Thoracic aorta (tissue), 2 donors: ENCODE measurements around the gene DCT. TPM values are rescaled to one million over a fixed set of nuclear protein-coding genes. Genes with fewer than 3 reads are reported as not detected.
"Not testable (repeated sequence)": the region's sequence is repeated elsewhere in the genome, so short reads cannot be mapped to it uniquely, and the experiment has no call there.

Experiments used
- ATAC-seq: fragments of 150-250 bp; one replicate; pipeline ENCODE4 v1.8.0; 2017; ENCODE audit warnings: low read depth; ENCODE audit not compliant: insufficient number of reproducible peaks, low FRiP score
- DNase-seq: peaks from one replicate; pipeline ENCODE4 v3.0.0-alpha.2; 2020; ENCODE audit warnings: low spot score
- H3K27ac ChIP-seq, 2 donors: fragments of 200-600 bp; sonication (generic); 1 replicate in 1 of 2; 2 replicates in 1 of 2; pipeline ENCODE4 v1.5.1; 2016; ENCODE audit warnings: mild to moderate bottlenecking in 2 of 2, moderate library complexity in 2 of 2
- H3K27me3 ChIP-seq: fragments of 200-600 bp; sonication (generic); replicated peaks from 2 replicates; pipeline ENCODE4 v1.6.0; 2016; ENCODE audit warnings: mild to moderate bottlenecking; ENCODE audit not compliant: insufficient read depth
- H3K36me3 ChIP-seq: fragments of 200-600 bp; sonication (generic); one replicate; pipeline ENCODE4 v1.5.1; 2016
- H3K4me1 ChIP-seq, 2 donors: fragments of 200-600 bp; sonication (generic); 1 replicate in 1 of 2; 2 replicates in 1 of 2; pipeline versions ENCODE4 v1.5.1 to v1.6.0; 2016; ENCODE audit warnings: low read depth in 2 of 2, mild to moderate bottlenecking in 1 of 2; ENCODE audit not compliant: control insufficient read depth in 1 of 2
- H3K4me3 ChIP-seq: fragments of 200-600 bp; sonication (generic); 2 replicates; pipeline ENCODE4 v1.5.1; 2016; ENCODE audit warnings: mild to moderate bottlenecking
- H3K9me3 ChIP-seq: fragments of 200-600 bp; sonication (generic); 2 replicates; pipeline ENCODE4 v1.5.1; 2016
- total RNA-seq, 2 donors: library from RNA; depleted of rRNA; stranded (reverse); fragments of >200 nt; gene quantifications; one replicate each; pipeline versions ENCODE4 v1.1.0 to v1.2.3, GENCODE V29; 2016
- TF ChIP-seq, protein P1 (sequence below): fragments of 200-600 bp; sonication (generic); IDR thresholded peaks from one replicate; pipeline ENCODE4 v1.5.1; 2019; ENCODE audit warnings: antibody characterized with exemption

The DCT gene
- total RNA-seq, 2 donors from 2014 or later = 0.27 TPM; not detected in 1

DNA sequence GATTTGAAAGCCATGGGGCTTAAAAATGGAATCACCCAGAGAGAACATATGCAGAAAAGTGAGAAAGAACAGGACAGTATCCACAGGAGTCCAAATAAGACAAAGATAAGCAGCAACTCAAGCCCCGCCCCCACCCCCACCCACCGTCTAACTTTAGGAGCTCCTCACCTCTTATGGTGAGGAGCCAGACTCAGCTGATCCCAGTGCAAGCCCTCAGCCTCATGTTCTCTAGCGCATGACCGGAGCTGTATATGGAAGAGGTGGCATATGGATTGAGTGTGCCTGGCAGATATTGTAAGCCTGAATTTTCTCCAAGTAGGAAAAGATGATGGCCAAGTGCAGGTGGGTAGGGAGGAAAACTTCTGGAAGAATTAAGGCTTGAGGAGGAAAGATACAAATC, 36.4 kb upstream of the DCT start:
- Histone ChIP-seq H3K9me3 (no peaks in the 10 kb centered on the region), H3K36me3 (no peaks in the 10 kb centered on the region), H3K4me1 (no peaks in the 10 kb centered on the region), H3K27ac (no peak overlapping the region), H3K27me3 (no peaks in the 10 kb centered on the region), H3K4me3 (no peak overlapping the region)
- DNase-seq (no peak), ATAC-seq (no peak)
- TF ChIP-seq, protein P1, sequence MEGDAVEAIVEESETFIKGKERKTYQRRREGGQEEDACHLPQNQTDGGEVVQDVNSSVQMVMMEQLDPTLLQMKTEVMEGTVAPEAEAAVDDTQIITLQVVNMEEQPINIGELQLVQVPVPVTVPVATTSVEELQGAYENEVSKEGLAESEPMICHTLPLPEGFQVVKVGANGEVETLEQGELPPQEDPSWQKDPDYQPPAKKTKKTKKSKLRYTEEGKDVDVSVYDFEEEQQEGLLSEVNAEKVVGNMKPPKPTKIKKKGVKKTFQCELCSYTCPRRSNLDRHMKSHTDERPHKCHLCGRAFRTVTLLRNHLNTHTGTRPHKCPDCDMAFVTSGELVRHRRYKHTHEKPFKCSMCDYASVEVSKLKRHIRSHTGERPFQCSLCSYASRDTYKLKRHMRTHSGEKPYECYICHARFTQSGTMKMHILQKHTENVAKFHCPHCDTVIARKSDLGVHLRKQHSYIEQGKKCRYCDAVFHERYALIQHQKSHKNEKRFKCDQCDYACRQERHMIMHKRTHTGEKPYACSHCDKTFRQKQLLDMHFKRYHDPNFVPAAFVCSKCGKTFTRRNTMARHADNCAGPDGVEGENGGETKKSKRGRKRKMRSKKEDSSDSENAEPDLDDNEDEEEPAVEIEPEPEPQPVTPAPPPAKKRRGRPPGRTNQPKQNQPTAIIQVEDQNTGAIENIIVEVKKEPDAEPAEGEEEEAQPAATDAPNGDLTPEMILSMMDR = no peak

DNA sequence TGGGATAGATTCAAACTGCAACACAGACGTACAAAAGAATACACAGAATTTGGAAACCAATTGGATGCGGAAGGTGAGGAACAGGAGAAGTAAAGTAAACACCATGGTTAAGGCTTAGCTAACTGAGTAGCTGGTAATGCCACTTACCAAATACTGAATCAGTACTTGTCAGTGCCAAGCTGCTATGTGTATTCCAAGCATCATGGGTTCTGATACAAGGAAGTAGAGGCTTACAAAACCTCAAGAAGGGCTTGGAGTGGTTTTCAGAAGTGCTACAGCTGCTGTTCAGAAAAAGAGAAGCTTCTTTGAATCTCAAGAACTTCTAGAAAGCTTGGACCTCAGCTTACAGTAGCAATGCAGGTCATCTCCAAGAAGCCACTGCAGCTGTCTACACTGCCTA, 35.9 kb upstream of the DCT start:
- ATAC-seq (no peak), DNase-seq (no peak)
- H3K4me3 ChIP-seq = no peak overlapping the region
- no peaks in the 10 kb centered on the region for H3K27me3 ChIP-seq
- no peaks in the 10 kb centered on the region for H3K36me3 ChIP-seq
- H3K4me1 ChIP-seq = no peaks in the 10 kb centered on the region
- H3K27ac ChIP-seq = no peak overlapping the region
- H3K9me3 ChIP-seq = no peaks in the 10 kb centered on the region
- TF ChIP-seq, protein P1 = no peak

GRCh38 chr13:94513026-94513425, 33.5 kb upstream of the DCT start:
- Histone ChIP-seq H3K36me3 (no peaks in the 10 kb centered on the region), H3K4me3 (no peak overlapping the region), H3K9me3 (no peaks in the 10 kb centered on the region), H3K27ac (no peak overlapping the region), H3K27me3 (no peaks in the 10 kb centered on the region), H3K4me1 (no peaks in the 10 kb centered on the region)
- no peak for DNase-seq
- no peak for ATAC-seq
- TF ChIP-seq, protein P1 = no peak

DNA sequence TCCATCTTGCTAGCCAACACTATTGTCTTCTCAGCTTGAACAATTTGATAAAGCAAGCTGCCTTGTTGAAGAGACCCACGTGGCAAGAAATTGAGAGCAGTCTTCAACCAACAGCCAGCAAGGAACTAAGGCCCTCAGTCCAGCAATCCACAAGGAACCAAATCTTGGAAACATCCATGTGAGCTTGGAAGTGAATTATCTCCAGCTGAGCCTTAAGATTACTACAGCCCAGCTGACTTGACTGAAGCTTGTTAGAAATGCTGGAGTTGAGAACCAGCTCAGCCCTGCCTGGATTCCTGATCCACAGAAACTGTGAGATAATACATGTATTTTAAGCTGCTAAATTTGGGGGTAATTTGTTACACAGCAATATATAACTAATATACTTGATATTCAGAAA, 26.2 kb upstream of the DCT start:
- Histone ChIP-seq H3K4me3 (no peak overlapping the region), H3K36me3 (no peaks in the 10 kb centered on the region), H3K4me1 (no peaks in the 10 kb centered on the region), H3K27me3 (no peaks in the 10 kb centered on the region), H3K27ac (no peak overlapping the region), H3K9me3 (no peaks in the 10 kb centered on the region)
- DNase-seq = no peak
- TF ChIP-seq, protein P1 = no peak
- no peak for ATAC-seq

GRCh38 chr13:94503851-94504250, 24.4 kb upstream of the DCT start:
- Histone ChIP-seq H3K4me1 (no peaks in the 10 kb centered on the region), H3K27me3 (no peaks in the 10 kb centered on the region), H3K27ac (no peak overlapping the region), H3K9me3 (no peaks in the 10 kb centered on the region), H3K36me3 (no peaks in the 10 kb centered on the region), H3K4me3 (no peak overlapping the region)
- TF ChIP-seq, protein P1 = no peak
- no peak for ATAC-seq
- no peak for DNase-seq

DNA sequence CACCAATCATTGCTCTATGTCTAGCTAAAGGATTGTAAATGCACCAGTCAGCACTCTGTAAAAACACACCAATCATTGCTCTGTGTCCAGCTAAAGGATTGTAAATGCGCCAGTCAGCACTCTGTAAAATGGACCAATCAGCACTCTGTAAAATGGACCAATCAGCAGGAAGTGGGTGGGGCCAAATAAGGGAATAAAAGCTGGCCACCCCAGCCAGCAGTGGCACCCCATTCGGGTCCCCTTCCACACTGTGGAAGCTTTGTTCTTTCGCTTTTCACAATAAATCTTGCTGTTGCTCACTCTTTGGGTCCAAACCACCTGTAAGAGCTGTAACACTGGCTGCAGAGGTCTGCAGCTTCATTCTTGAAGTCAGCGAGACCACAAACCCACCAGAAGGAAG, 19.3 kb upstream of the DCT start:
- not testable (repeated sequence) for H3K27ac ChIP-seq, H3K4me1 ChIP-seq, H3K27me3 ChIP-seq, H3K4me3 ChIP-seq, DNase-seq, ATAC-seq, H3K9me3 ChIP-seq, H3K36me3 ChIP-seq
